Retinal pigment epithelial cell (primary cell): Measurements from ENCODE around the gene AFF3.

ENCODE experiments used
- DNase-seq: peaks from one replicate; pipeline ENCODE4 v3.0.0-alpha.2; 2010; ENCODE audit warnings: low read depth
- H3K4me3 ChIP-seq: 2 replicates; pipeline ENCODE4 v1.5.1; 2011; ENCODE audit warnings: mild to moderate bottlenecking, low read length, control low read depth, moderate library complexity
- CTCF ChIP-seq: conservative IDR thresholded peaks from 2 replicates; pipeline ENCODE4 v1.5.1; 2011; ENCODE audit warnings: low read depth, low read length, control low read depth, inconsistent platforms

The AFF3 gene

DNA sequence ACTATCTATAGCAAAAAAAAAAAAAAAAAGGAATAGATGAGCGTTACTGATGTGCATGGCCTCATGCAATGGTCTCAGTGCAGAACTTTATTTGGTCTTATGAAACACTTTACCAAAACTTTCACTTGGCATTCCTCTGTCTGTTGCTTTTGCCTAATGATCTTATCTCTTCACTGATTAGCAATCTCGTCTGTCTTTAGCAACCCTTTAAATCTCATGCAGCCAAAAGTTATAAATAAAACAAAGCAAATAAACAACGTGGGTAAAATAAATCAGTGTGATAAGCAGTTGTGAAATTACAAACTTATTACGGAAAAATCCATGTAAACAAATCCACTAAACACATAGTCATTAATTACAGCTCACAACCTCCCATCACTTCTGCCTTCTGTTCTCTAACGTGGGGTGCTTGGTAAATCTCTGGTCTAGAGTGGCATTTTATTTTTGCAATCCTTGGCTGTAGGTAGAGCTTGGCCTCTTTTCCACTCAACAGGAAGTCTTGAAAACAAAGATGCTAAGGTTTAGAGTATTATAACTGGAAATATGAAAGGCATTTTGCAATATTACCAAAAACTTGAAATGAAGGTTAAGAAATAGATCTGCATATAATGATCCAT is 288.0 kb downstream of the AFF3 start:
- no peak for DNase-seq
- TF ChIP-seq CTCF = no peak
- H3K4me3 ChIP-seq = no peak overlapping the region

GRCh38 chr2:99852956-99853355 is 289.4 kb downstream of the AFF3 start:
- no peak for TF ChIP-seq CTCF

DNA sequence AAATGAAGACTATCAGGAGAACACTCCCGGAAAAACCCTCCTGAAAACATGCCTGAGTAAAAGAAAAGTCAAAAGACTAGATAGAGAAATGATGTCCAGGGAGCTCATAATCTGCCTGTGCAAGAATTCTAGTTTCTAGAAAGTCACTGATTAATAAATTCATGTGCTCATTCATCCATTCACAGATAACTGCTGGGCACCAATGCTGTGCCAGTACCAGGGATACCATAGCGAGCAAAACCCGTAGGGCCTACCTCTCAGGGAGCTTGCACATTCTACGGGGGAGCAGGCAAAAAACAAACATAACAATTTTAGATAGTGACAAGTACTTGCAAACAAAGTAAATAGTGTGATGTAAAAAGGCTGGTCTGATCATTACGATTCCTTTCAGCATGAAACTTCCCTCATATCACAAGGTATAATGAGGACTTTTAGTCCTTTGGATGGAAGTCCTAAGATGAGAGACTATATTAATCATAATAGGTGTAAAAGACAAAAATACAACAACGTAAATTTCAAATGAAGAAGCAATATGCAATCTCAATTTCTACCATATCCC is 289.9 kb downstream of the AFF3 start:
- H3K4me3 ChIP-seq = no peak overlapping the region
- TF ChIP-seq CTCF = no peak
- DNase-seq = no peak

More at GRCh38 chr2:99852956-99853355, 289.4 kb downstream of the AFF3 start:
- H3K4me3 ChIP-seq = no peak overlapping the region
- no peak for DNase-seq

- TF ChIP-seq CTCF = no peak
- no peak overlapping the region for H3K4me3 ChIP-seq
- DNase-seq = no peak
These were observed 290.6 kb downstream of the AFF3 start for GRCh38 chr2:99851811-99852210.

DNA sequence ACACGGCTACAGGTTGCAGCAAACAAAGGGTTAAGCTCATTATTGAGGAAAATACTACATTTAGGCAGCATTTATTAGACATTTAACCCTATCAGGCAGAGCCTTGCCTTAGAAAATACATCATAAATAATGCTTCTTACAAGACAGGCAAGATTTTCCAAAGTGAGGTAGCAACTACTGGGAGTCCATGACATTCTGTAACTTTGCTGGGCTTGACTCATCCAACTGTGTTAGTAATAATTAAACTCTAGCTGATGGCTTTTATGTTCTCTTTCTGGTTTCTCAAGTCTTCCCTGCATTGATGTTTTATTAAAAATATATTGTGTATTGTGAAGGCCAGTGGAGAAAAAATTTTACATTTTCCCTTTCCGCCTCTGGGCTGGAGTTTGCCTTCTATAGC is 291.3 kb downstream of the AFF3 start:
- no peak for TF ChIP-seq CTCF
- no peak for DNase-seq
- no peak overlapping the region for H3K4me3 ChIP-seq

DNA sequence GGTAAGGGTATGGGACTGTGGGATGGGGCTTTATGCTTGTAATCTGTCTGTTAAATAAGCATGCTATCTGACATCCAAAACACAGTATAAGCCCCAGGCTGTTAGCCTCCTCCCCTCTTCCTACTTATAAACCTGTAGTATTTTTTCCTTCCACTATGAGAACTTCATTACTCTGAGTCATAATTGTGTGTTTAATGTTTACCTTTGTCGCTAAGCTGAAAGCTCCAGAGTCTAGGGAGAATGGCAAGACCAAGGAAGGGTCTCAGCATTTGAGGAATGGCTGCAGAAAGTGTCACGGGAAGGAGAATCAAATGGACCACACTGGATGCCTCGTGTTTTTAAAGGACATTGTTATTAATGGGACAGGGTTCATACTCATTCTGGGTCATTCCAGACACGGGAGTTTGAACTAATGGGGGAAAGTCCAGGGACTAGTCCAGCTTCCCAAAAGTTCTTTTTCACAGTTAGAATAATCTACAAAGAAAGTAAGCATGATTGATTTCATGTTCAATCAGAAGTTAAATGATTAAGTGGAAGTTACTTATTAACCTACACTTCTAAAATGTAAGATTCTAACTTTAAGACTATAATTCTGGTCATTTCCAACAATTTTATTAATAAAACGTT is 292.2 kb downstream of the AFF3 start:
- H3K4me3 ChIP-seq = no peak overlapping the region
- no peak for DNase-seq
- TF ChIP-seq CTCF = no peak
